ENCODE measurements around the gene TPRN.

DNA sequence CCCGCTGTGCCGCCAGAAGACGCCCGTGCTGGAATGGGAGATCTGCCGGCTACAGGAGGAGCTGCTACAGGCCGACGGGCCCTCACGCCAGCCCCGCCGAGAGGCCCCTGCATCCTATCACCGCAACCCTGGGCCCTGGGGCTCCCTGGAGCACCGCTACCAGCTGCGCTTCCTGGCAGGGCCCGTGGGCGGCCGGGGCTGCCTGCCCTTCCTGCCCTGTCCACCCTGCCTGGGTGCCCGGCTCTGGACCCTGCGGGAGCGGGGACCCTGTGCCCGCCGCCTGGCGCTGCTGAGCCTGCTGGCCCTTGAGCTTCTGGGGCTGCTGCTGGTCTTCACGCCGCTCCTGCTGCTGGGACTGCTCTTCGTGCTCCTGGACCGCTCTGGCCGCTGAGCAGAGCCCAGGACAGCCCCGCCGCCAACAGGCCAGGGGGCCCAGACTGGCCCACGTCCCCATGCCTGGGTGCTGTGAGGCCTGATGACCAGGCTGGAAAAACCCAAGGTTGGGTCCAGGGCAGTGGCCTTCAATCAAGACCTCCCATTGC, 17.7 kb upstream of the TPRN start:
- no peak for TF ChIP-seq EZH2 (IDR thresholded peaks at IDR 0.05; ENCODE audit: borderline replicate concordance, low read length)
- TF ChIP-seq, protein P1, sequence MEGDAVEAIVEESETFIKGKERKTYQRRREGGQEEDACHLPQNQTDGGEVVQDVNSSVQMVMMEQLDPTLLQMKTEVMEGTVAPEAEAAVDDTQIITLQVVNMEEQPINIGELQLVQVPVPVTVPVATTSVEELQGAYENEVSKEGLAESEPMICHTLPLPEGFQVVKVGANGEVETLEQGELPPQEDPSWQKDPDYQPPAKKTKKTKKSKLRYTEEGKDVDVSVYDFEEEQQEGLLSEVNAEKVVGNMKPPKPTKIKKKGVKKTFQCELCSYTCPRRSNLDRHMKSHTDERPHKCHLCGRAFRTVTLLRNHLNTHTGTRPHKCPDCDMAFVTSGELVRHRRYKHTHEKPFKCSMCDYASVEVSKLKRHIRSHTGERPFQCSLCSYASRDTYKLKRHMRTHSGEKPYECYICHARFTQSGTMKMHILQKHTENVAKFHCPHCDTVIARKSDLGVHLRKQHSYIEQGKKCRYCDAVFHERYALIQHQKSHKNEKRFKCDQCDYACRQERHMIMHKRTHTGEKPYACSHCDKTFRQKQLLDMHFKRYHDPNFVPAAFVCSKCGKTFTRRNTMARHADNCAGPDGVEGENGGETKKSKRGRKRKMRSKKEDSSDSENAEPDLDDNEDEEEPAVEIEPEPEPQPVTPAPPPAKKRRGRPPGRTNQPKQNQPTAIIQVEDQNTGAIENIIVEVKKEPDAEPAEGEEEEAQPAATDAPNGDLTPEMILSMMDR (conservative IDR thresholded peaks at IDR 0.05 in 1 of 2, IDR thresholded peaks at IDR 0.05 in 1 of 2; ENCODE audit: extremely low read depth in 1 of 2, insufficient read depth in 1 of 2, low read depth in 1 of 2, low read length in 2 of 2) = no peak

Measured in mammary epithelial cell (primary cell).